Endothelial cell of umbilical vein (primary cell): ENCODE results near the gene VWA1. TPM values are rescaled to one million over a fixed set of nuclear protein-coding genes. Genes with fewer than 3 reads are reported as not detected.

Experiments used
- BruUV-seq: library from RNA; stranded (reverse); fragments of 400-500 nt; replicated peaks from 2 replicates; lab custom pipeline; 2021; lab: Mats Ljungman, UMichigan
- CTCF ChIA-PET: fragments of 300-600, 350-600 bp; sonication (Branson Sonifier 250); formaldehyde crosslinking; loops from one replicate; lab custom pipeline; 2021; ENCODE audit warnings: antibody characterized with exemption, inconsistent platforms; lab: Charles Lee
- POLR2A ChIA-PET: fragments of 300-600, 350-600 bp; sonication (Branson Sonifier 250); formaldehyde crosslinking; loops from one replicate; lab custom pipeline; 2021; ENCODE audit warnings: antibody characterized with exemption, inconsistent platforms; lab: Charles Lee
- DNase-seq: peaks from one replicate; pipeline ENCODE4 v3.0.0-alpha.2; 2011; ENCODE audit warnings: low read depth, low spot score
- FAIRE-seq: peaks from 2 replicates; lab custom pipeline; 2011; peaks lifted over from hg19 to GRCh38; lab: Jason Lieb, UNC
- H2AFZ ChIP-seq: 2 replicates; pipeline ENCODE4 v1.6.0; 2012; ENCODE audit warnings: low read depth, low read length, control low read depth, inconsistent platforms
- H3K27ac ChIP-seq: 2 replicates; pipeline ENCODE4 v1.5.1; 2011; ENCODE audit warnings: low read depth, mild to moderate bottlenecking, control low read depth, low read length, moderate library complexity; ENCODE audit not compliant: insufficient read depth
- H3K27me3 ChIP-seq, 2 experiments: 2 replicates each; pipeline versions ENCODE4 v1.6.0 to v1.6.1; 2011; ENCODE audit warnings: low read length in 2 of 2, mixed read lengths in 1 of 2; ENCODE audit not compliant: control insufficient read depth in 2 of 2, insufficient read depth in 2 of 2
- H3K36me3 ChIP-seq, 2 experiments: 2 replicates in 1 of 2; 3 replicates in 1 of 2; pipeline ENCODE4 v1.5.1; 2011; ENCODE audit warnings: low read length in 2 of 2, mild to moderate bottlenecking in 1 of 2, moderate library complexity in 1 of 2; ENCODE audit not compliant: control insufficient read depth in 2 of 2, insufficient read depth in 2 of 2; ENCODE audit errors: extremely low read depth in 1 of 2
- H3K4me1 ChIP-seq: 3 replicates; pipeline ENCODE4 v1.5.1; 2011; ENCODE audit warnings: mild to moderate bottlenecking, low read length; ENCODE audit not compliant: control insufficient read depth, insufficient read depth; ENCODE audit errors: extremely low read depth
- H3K4me2 ChIP-seq: 2 replicates; pipeline ENCODE4 v1.6.1; 2011; ENCODE audit warnings: low read length, control low read depth, mixed read lengths; ENCODE audit not compliant: insufficient read depth
- H3K4me3 ChIP-seq, 3 experiments: fragments of 200-600 bp in 1 of 3; sonication (generic), shearing (Covaris generic) in 1 of 3; replicated peaks in 1 of 3; 2 replicates each; pipeline ENCODE4 v1.5.1; 2011 to 2016; ENCODE audit warnings: control low read depth in 3 of 3, low read length in 3 of 3, mild to moderate bottlenecking in 2 of 3, inconsistent platforms in 1 of 3, low read depth in 1 of 3, moderate library complexity in 1 of 3; ENCODE audit not compliant: insufficient read depth in 1 of 3
- H3K79me2 ChIP-seq: 2 replicates; pipeline ENCODE4 v1.6.0; 2012; ENCODE audit warnings: low read length, inconsistent platforms; ENCODE audit not compliant: control insufficient read depth, insufficient read depth
- H3K9ac ChIP-seq: replicated peaks from 2 replicates; pipeline ENCODE3; 2011; ENCODE audit warnings: low read length, control low read depth; ENCODE audit not compliant: insufficient read depth; ENCODE audit errors: extremely low read depth
- H3K9me1 ChIP-seq: replicated peaks from 3 replicates; pipeline ENCODE4 v1.6.0; 2011; ENCODE audit warnings: mild to moderate bottlenecking, low read length; ENCODE audit not compliant: control insufficient read depth, insufficient read depth; ENCODE audit errors: extremely low read depth
- H3K9me3 ChIP-seq: replicated peaks from 2 replicates; pipeline ENCODE4 v1.5.1; 2012; ENCODE audit warnings: low read length, inconsistent platforms; ENCODE audit not compliant: control insufficient read depth, insufficient read depth
- H4K20me1 ChIP-seq: replicated peaks from 2 replicates; pipeline ENCODE3; 2011; ENCODE audit warnings: mild to moderate bottlenecking, low read length; ENCODE audit not compliant: control insufficient read depth, insufficient read depth; ENCODE audit errors: extremely low read depth
- JUN ChIP-seq: IDR thresholded peaks from 2 replicates; pipeline ENCODE4 v1.6.1; 2011; ENCODE audit warnings: borderline replicate concordance, low read depth; ENCODE audit not compliant: insufficient read length, insufficient read depth
- POLR2A ChIP-seq: IDR thresholded peaks from 2 replicates; pipeline ENCODE4 v1.6.1; 2012; ENCODE audit warnings: low read depth, mild to moderate bottlenecking, control low read depth, low read length
- POLR2AphosphoS5 ChIP-seq: IDR thresholded peaks from 2 replicates; pipeline ENCODE4 v1.6.1; 2012; ENCODE audit warnings: low read depth, mild to moderate bottlenecking, control low read depth, low read length, moderate library complexity; ENCODE audit not compliant: insufficient read depth
- dilution Hi-C: fragments of 300-500 bp; cut with MboI; formaldehyde crosslinking; loops from one replicate; pipeline ENCODE4 v1.15.0; 2019; ENCODE audit warnings: low sequenced_read_pairs; ENCODE audit not compliant: extremely low pct_ligation_motif_present
- intact Hi-C: fragments of 100-400 bp; cut with micrococcal nuclease; formaldehyde crosslinking; loops from one replicate; pipeline ENCODE4 v1.10.0; 2022
- polyA plus RNA-seq, 4 experiments: library from polyadenylated mRNA; depleted of rRNA in 3 of 4; stranded (reverse) in 3 of 4; unstranded in 1 of 4; fragments of >200 nt; gene quantifications; 2 replicates each; pipeline versions ENCODE4 v1.2.1 to v1.2.3, GENCODE V29; 2011 to 2012; ENCODE audit warnings: missing spikeins in 1 of 4
- total RNA-seq: library from RNA; stranded (reverse); gene quantifications from 2 replicates; pipeline ENCODE4 v1.2.3, GENCODE V29; 2021
- TF ChIP-seq, protein P1 (sequence below): IDR thresholded peaks from 2 replicates; pipeline ENCODE4 v1.6.1; 2011; ENCODE audit not compliant: insufficient read depth, insufficient read length
- TF ChIP-seq, protein P2 (sequence below), 2 donors: IDR thresholded peaks; 1 replicate in 1 of 2; 2 replicates in 1 of 2; pipeline ENCODE4 v1.5.1; 2011; ENCODE audit warnings: low read length in 2 of 2, mild to moderate bottlenecking in 2 of 2, moderate library complexity in 2 of 2, control low read depth in 1 of 2, inconsistent platforms in 1 of 2, low read depth in 1 of 2; ENCODE audit not compliant: insufficient read depth in 1 of 2; ENCODE audit errors: extremely low read depth in 1 of 2

VWA1 gene
- total and polyA plus RNA-seq, 2 donors (not counting 3 experiments of a cell fraction or from before 2014, with no cell fraction given): 2.0 to 6.1 TPM

DNA sequence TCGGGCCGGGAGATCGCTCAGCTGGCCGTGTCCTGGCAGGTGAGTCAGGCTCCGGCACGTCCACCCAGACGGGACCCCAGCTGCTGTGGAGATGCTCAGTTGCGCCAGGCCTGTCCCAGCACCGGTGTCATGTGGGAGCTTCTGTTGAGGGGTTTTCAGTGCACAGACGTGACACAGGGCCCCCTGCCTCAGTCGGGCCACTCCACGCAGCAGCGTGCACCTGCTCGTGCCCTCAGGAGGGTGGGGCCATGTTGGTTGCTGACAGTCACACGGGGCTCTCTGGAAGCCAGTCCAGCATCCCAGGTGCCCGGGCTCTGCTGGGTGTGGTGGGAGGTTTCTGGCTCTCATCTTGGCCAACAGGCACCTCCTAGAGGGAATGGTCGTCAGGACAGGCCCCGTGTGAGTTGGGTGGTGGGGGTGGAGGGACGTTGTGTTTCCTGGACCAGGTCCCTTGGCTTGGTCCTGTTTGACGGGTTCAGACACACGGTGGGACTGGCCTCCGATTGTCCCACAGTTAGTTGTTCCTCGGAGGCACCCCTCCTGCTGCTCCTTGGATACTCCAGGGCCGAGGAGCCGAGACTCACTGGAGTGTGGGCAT is 55.2 kb downstream of the VWA1 start:
- Histone ChIP-seq H3K79me2 (no peaks in the 10 kb centered on the region), H3K27me3 (no peaks in the 10 kb centered on the region), H3K36me3 (peaks cover 7 to 24% of the 10 kb centered on the region in 2 experiments), H2AFZ (no peak overlapping the region), H3K9me3 (no peaks in the 10 kb centered on the region), H4K20me1 (no peaks in the 10 kb centered on the region), H3K4me1 (no peaks in the 10 kb centered on the region), H3K27ac (no peak overlapping the region), H3K4me3 (no peak overlapping the region), H3K9me1 (no peaks in the 10 kb centered on the region), H3K9ac (no peak overlapping the region), H3K4me2 (no peak overlapping the region)
- intact Hi-C loops: no loop called here
- CTCF ChIA-PET: interaction anchor here (1.3 kb wide), 1 partner anchor 15 kb away, joined by 3 read pairs; no protein-coding TSS in a partner anchor
- DNase-seq (no peak), FAIRE-seq (no peak)
- BruUV-seq: no TSS peak
- no peak for TF ChIP-seq JUN
- TF ChIP-seq POLR2A: no peak
- POLR2A ChIA-PET: no interaction called here
- dilution Hi-C loops: no loop called here

DNA sequence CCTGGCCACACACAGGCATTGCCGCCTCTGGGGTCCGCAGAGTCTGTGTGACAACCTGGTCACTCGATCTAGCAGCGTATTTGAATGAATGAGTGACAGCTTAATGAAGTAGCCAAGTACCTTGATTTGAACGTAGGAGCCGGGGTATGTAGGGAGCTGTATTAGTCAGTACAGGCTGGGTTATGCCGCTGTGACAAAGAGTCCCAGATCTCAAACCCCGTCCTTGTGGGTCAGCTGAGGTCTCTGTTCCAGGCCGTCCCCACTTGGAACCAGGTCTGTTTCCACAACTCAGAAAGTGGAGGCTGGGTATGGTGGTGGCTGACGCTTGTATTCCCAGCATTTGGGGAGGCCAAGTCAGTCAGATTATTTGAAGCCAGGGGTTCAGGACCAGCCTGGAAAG is 56.1 kb downstream of the VWA1 start:
- H3K79me2 ChIP-seq: no peaks in the 10 kb centered on the region
- ChIA-PET CTCF (interaction anchor here (1.3 kb wide), 1 partner anchor 14 kb away, joined by 3 read pairs; no protein-coding TSS in a partner anchor), POLR2A (no interaction called here)
- H3K4me3 ChIP-seq: no peak overlapping the region
- no peaks in the 10 kb centered on the region for H3K9me1 ChIP-seq
- H3K27ac ChIP-seq: no peak overlapping the region
- DNase-seq (no peak), FAIRE-seq (no peak)
- dilution Hi-C loops (no loop called here), intact Hi-C loops (no loop called here)
- no peak overlapping the region for H2AFZ ChIP-seq
- H3K4me2 ChIP-seq: no peak overlapping the region
- no peak for TF ChIP-seq POLR2AphosphoS5
- TF ChIP-seq, protein P1, sequence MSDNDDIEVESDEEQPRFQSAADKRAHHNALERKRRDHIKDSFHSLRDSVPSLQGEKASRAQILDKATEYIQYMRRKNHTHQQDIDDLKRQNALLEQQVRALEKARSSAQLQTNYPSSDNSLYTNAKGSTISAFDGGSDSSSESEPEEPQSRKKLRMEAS: no peak
- TF ChIP-seq, protein P2, sequence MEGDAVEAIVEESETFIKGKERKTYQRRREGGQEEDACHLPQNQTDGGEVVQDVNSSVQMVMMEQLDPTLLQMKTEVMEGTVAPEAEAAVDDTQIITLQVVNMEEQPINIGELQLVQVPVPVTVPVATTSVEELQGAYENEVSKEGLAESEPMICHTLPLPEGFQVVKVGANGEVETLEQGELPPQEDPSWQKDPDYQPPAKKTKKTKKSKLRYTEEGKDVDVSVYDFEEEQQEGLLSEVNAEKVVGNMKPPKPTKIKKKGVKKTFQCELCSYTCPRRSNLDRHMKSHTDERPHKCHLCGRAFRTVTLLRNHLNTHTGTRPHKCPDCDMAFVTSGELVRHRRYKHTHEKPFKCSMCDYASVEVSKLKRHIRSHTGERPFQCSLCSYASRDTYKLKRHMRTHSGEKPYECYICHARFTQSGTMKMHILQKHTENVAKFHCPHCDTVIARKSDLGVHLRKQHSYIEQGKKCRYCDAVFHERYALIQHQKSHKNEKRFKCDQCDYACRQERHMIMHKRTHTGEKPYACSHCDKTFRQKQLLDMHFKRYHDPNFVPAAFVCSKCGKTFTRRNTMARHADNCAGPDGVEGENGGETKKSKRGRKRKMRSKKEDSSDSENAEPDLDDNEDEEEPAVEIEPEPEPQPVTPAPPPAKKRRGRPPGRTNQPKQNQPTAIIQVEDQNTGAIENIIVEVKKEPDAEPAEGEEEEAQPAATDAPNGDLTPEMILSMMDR (IDR thresholded peaks at IDR 0.05; ENCODE audit: extremely low read depth in 1 of 2, insufficient read depth in 1 of 2, low read depth in 1 of 2, low read length in 2 of 2): no peak
- no peak for TF ChIP-seq POLR2A
- no peak overlapping the region for H3K9ac ChIP-seq
- BruUV-seq: no TSS peak
- H3K9me3 ChIP-seq: no peaks in the 10 kb centered on the region
- H3K36me3 ChIP-seq: peaks cover 7 to 20% of the 10 kb centered on the region in 2 experiments
- no peaks in the 10 kb centered on the region for H4K20me1 ChIP-seq
- H3K27me3 ChIP-seq: no peaks in the 10 kb centered on the region
- no peaks in the 10 kb centered on the region for H3K4me1 ChIP-seq

Other genes starting within 250 kb of the VWA1 start
- gene TNFRSF18, start 229.1 kb upstream of the VWA1 start, total RNA-seq: not detected in 2 replicates
- gene TNFRSF18, start 229.1 kb upstream of the VWA1 start, polyA plus RNA-seq: not detected in 2 replicates
- 0.62 and 1.5 TPM in 2 replicates for gene TNFRSF4, start 221.5 kb upstream of the VWA1 start, total RNA-seq
- 0.55 and 1.4 TPM in 2 replicates for gene TNFRSF4, start 221.5 kb upstream of the VWA1 start, polyA plus RNA-seq
- gene SDF4, start 203.7 kb upstream of the VWA1 start, total RNA-seq: 171 and 185 TPM in 2 replicates
- gene SDF4, start 203.7 kb upstream of the VWA1 start, polyA plus RNA-seq: 156 and 175 TPM in 2 replicates
- gene B3GALT6, start 203.5 kb upstream of the VWA1 start, total RNA-seq: 24.4 and 24.6 TPM in 2 replicates
- gene B3GALT6, start 203.5 kb upstream of the VWA1 start, polyA plus RNA-seq: 34.1 and 43.3 TPM in 2 replicates
- gene C1QTNF12, start 189.0 kb upstream of the VWA1 start, total RNA-seq: 1.9 and 4.1 TPM in 2 replicates
- 0.67 and 1.0 TPM in 2 replicates for gene C1QTNF12, start 189.0 kb upstream of the VWA1 start, polyA plus RNA-seq
- 80.7 and 87.2 TPM in 2 replicates for gene UBE2J2, start 161.8 kb upstream of the VWA1 start, total RNA-seq
- 50.0 and 60.7 TPM in 2 replicates for gene UBE2J2, start 161.8 kb upstream of the VWA1 start, polyA plus RNA-seq
- gene SCNN1D, start 155.3 kb upstream of the VWA1 start, total RNA-seq: 3.0 and 3.3 TPM in 2 replicates
- 2.3 and 4.0 TPM in 2 replicates for gene SCNN1D, start 155.3 kb upstream of the VWA1 start, polyA plus RNA-seq
- 39.0 and 43.0 TPM in 2 replicates for gene ACAP3, start 127.8 kb upstream of the VWA1 start, total RNA-seq
- 27.8 and 41.3 TPM in 2 replicates for gene ACAP3, start 127.8 kb upstream of the VWA1 start, polyA plus RNA-seq
- gene PUSL1, start 127.1 kb upstream of the VWA1 start, total RNA-seq: 16.6 and 18.8 TPM in 2 replicates
- gene PUSL1, start 127.1 kb upstream of the VWA1 start, polyA plus RNA-seq: 27.3 and 45.9 TPM in 2 replicates
- gene INTS11, start 111.0 kb upstream of the VWA1 start, total RNA-seq: 127 and 132 TPM in 2 replicates
- gene INTS11, start 111.0 kb upstream of the VWA1 start, polyA plus RNA-seq: 222 and 239 TPM in 2 replicates
- gene CPTP, start 110.9 kb upstream of the VWA1 start, total RNA-seq: 25.1 and 29.5 TPM in 2 replicates
- gene CPTP, start 110.9 kb upstream of the VWA1 start, polyA plus RNA-seq: 20.9 and 29.6 TPM in 2 replicates
- gene TAS1R3, start 104.4 kb upstream of the VWA1 start, total RNA-seq: 0.37 and 0.38 TPM in 2 replicates
- gene TAS1R3, start 104.4 kb upstream of the VWA1 start, polyA plus RNA-seq: 0.26 and 0.38 TPM in 2 replicates
- gene DVL1, start 86.3 kb upstream of the VWA1 start, total RNA-seq: 36.5 and 40.7 TPM in 2 replicates
- 26.8 and 38.2 TPM in 2 replicates for gene DVL1, start 86.3 kb upstream of the VWA1 start, polyA plus RNA-seq
- gene MXRA8, start 77.1 kb upstream of the VWA1 start, total RNA-seq: 0.37 and 0.82 TPM in 2 replicates
- gene MXRA8, start 77.1 kb upstream of the VWA1 start, polyA plus RNA-seq: 1.9 and 2.2 TPM in 2 replicates
- gene AURKAIP1, start 60.5 kb upstream of the VWA1 start, total RNA-seq: 149 and 151 TPM in 2 replicates
- 73.3 and 96.2 TPM in 2 replicates for gene AURKAIP1, start 60.5 kb upstream of the VWA1 start, polyA plus RNA-seq
- 182 and 188 TPM in 2 replicates for gene CCNL2, start 36.4 kb upstream of the VWA1 start, total RNA-seq
- gene CCNL2, start 36.4 kb upstream of the VWA1 start, polyA plus RNA-seq: 174 and 209 TPM in 2 replicates
- 125 and 134 TPM in 2 replicates for gene MRPL20, start 28.4 kb upstream of the VWA1 start, total RNA-seq
- gene MRPL20, start 28.4 kb upstream of the VWA1 start, polyA plus RNA-seq: 118 and 152 TPM in 2 replicates
- gene ANKRD65, start 14.4 kb upstream of the VWA1 start, total RNA-seq: 0.32 and 0.38 TPM in 2 replicates
- gene ANKRD65, start 14.4 kb upstream of the VWA1 start, polyA plus RNA-seq: 0.15 and 0.18 TPM in 2 replicates
- gene ATAD3C, start 14.0 kb downstream of the VWA1 start, total RNA-seq: 0.16 TPM in 1 of 2 replicates, not detected in the other
- 0.01 TPM in 1 of 2 replicates, not detected in the other for gene ATAD3C, start 14.0 kb downstream of the VWA1 start, polyA plus RNA-seq
- gene ATAD3B, start 36.1 kb downstream of the VWA1 start, total RNA-seq: 45.8 and 48.2 TPM in 2 replicates
- gene ATAD3B, start 36.1 kb downstream of the VWA1 start, polyA plus RNA-seq: 20.5 and 22.7 TPM in 2 replicates
- 55.2 and 57.4 TPM in 2 replicates for gene ATAD3A, start 76.5 kb downstream of the VWA1 start, total RNA-seq
- gene ATAD3A, start 76.5 kb downstream of the VWA1 start, polyA plus RNA-seq: 24.9 and 28.8 TPM in 2 replicates
- 7.0 and 8.8 TPM in 2 replicates for gene TMEM240, start 104.9 kb downstream of the VWA1 start, total RNA-seq
- gene TMEM240, start 104.9 kb downstream of the VWA1 start, polyA plus RNA-seq: 5.3 and 7.6 TPM in 2 replicates
- gene SSU72, start 139.2 kb downstream of the VWA1 start, total RNA-seq: 124 and 129 TPM in 2 replicates
- 78.2 and 85.9 TPM in 2 replicates for gene SSU72, start 139.2 kb downstream of the VWA1 start, polyA plus RNA-seq
- gene FNDC10, start 164.4 kb downstream of the VWA1 start, total RNA-seq: 1.9 and 2.3 TPM in 2 replicates
- gene FNDC10, start 164.4 kb downstream of the VWA1 start, polyA plus RNA-seq: 1.5 and 2.2 TPM in 2 replicates
- 39.2 and 45.0 TPM in 2 replicates for gene MIB2, start 179.8 kb downstream of the VWA1 start, total RNA-seq
- gene MIB2, start 179.8 kb downstream of the VWA1 start, polyA plus RNA-seq: 25.9 and 41.6 TPM in 2 replicates
- gene MMP23B, start 196.5 kb downstream of the VWA1 start, total RNA-seq: 5.3 TPM in 1 of 2 replicates, not detected in the other
- 0.62 and 1.5 TPM in 2 replicates for gene MMP23B, start 196.5 kb downstream of the VWA1 start, polyA plus RNA-seq
- 31.9 and 32.0 TPM in 2 replicates for gene CDK11B, start 223.3 kb downstream of the VWA1 start, total RNA-seq
- gene CDK11B, start 223.3 kb downstream of the VWA1 start, polyA plus RNA-seq: 10.9 and 16.4 TPM in 2 replicates